ENCODE data around the gene CRY2.

The CRY2 gene

DNA sequence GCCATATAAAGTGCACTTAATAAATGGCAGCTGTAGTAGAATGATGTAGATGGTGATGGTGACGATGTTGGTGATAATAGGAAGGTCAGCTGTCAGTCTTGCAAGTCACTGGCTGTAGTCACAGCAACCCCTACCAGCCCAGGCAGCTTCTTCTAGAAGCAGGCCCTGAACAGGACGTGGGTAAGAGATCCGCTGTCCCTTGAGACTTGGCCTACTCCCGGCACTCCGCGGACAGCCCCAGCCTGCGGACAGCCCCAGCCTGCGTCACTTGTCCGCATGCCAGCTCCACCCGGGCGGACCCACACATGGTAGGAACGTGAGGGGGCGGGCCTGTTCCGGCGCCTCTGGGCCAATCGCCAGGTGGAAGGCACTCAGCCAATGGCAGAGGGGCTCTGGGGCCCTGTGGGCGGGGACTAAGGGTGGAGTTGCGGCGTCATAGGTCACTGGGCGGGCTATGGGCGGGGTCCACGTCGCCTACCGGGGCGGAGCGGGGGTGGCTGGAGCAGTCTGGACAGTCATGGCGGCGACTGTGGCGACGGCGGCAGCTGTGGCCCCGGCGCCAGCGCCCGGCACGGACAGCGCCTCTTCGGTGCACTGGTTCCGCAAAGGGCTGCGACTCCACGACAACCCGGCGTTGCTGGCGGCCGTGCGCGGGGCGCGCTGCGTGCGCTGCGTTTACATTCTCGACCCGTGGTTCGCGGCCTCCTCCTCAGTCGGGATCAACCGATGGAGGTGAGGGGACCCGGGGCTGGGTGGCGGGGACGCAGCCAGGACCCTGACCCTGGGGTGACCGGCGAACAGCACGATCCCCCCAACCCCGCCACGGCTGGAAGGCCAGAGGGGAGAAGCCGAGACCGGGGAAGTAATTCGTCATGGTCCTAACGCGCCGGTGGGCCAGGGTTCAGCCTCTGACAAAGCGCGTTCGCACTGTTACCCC lies at the start of gene CRY2:
Gene CRY2 (plus strand): TSS at position 502 of the 937 bp plus-strand sequence. CDS start 16 bp downstream, at position 518.
- Histone ChIP-seq H4K20me1 (ENCODE audit: control insufficient read depth, insufficient read depth, low read depth, low read length) (peaks cover 20% of the 10 kb centered on the region), H3F3A (ENCODE audit: control insufficient read depth, insufficient read depth) (no peaks in the 10 kb centered on the region), H3K4me3 (ENCODE audit: low read length) (peak within 1 kb of the TSS; percentile 87), H3K27me3 (ENCODE audit: control insufficient read depth, low read length) (peaks cover 4% of the 10 kb centered on the region; the same call in 1 of the 2 replicates), H3K79me2 (ENCODE audit: control insufficient read depth, low read length) (peaks cover 46% of the 10 kb centered on the region), H3K9me3 (ENCODE audit: control insufficient read depth, insufficient read depth, low read length) (no peaks in the 10 kb centered on the region), H3K9me2 (replicated peaks; ENCODE audit: control insufficient read depth, low read length) (no peaks in the 10 kb centered on the region), H3K4me1 (ENCODE audit: control insufficient read depth, low read length) (peaks cover 37% of the 10 kb centered on the region), H3K4me2 (ENCODE audit: low read length) (peak within 1 kb of the TSS; percentile 85), H3K27ac (ENCODE audit: low read depth, low read length) (no peak within 1 kb of the TSS), H3K36me3 (ENCODE audit: control insufficient read depth, low read length) (no peaks in the 10 kb centered on the region; the same call in 1 of the 2 replicates)
- TF ChIP-seq, protein P1, sequence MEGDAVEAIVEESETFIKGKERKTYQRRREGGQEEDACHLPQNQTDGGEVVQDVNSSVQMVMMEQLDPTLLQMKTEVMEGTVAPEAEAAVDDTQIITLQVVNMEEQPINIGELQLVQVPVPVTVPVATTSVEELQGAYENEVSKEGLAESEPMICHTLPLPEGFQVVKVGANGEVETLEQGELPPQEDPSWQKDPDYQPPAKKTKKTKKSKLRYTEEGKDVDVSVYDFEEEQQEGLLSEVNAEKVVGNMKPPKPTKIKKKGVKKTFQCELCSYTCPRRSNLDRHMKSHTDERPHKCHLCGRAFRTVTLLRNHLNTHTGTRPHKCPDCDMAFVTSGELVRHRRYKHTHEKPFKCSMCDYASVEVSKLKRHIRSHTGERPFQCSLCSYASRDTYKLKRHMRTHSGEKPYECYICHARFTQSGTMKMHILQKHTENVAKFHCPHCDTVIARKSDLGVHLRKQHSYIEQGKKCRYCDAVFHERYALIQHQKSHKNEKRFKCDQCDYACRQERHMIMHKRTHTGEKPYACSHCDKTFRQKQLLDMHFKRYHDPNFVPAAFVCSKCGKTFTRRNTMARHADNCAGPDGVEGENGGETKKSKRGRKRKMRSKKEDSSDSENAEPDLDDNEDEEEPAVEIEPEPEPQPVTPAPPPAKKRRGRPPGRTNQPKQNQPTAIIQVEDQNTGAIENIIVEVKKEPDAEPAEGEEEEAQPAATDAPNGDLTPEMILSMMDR (IDR thresholded peaks at IDR 0.05; ENCODE audit: low read depth, low read length, poor library complexity, severe bottlenecking) = no peak
- no peak for TF ChIP-seq EZH2phosphoT487 (IDR thresholded peaks at IDR 0.05; ENCODE audit: borderline replicate concordance, low read length)

DNA sequence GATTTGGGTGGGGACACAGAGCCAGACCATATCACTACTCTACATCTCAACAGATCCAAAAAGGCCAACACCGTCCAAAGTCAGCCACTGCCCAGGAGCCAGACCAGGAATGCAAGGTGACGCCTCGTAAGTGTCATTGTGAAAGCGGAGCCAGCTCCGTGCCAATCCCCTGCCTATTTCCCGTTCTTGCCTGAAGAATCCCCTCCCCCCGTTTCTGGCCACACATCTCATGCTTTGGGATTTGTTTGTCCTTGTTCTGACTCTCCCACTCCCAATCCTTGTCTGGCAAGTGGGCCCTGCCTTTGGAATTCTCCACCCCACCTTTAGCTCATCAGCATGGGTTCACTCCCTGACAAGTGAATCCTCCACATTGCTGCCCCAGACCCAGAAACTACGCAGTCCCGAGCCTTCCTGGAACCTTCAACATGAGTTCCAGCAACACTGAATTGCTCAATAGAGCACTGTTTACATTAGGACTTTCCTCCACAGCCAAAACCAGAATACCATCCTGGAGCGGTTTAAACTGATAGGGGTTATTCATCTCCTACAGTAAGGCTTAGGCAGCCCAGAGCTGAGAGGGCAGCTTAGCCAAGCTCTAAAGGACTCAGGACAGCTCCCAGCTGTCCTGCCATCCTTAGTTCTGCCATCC lies 48.4 kb upstream of the CRY2 start:
- H3K27me3 ChIP-seq (ENCODE audit: control insufficient read depth, low read length) = no peaks in the 10 kb centered on the region
- no peaks in the 10 kb centered on the region for H3K9me3 ChIP-seq (ENCODE audit: control insufficient read depth, insufficient read depth, low read length)
- H3K4me2 ChIP-seq (ENCODE audit: low read length) = no peak overlapping the region
- H3K27ac ChIP-seq (ENCODE audit: low read depth, low read length) = no peak overlapping the region
- no peaks in the 10 kb centered on the region for H3K36me3 ChIP-seq (ENCODE audit: control insufficient read depth, low read length)
- H3K4me1 ChIP-seq (ENCODE audit: control insufficient read depth, low read length) = peaks cover 2% of the 10 kb centered on the region
- H3K4me3 ChIP-seq (ENCODE audit: low read length) = no peak overlapping the region
- H3K9me2 ChIP-seq (replicated peaks; ENCODE audit: control insufficient read depth, low read length) = no peaks in the 10 kb centered on the region
- no peaks in the 10 kb centered on the region for H3F3A ChIP-seq (ENCODE audit: control insufficient read depth, insufficient read depth)
- no peak for TF ChIP-seq EZH2phosphoT487 (IDR thresholded peaks at IDR 0.05; ENCODE audit: borderline replicate concordance, low read length)
- TF ChIP-seq, protein P1 (IDR thresholded peaks at IDR 0.05; ENCODE audit: low read depth, low read length, poor library complexity, severe bottlenecking) = no peak
- no peaks in the 10 kb centered on the region for H3K79me2 ChIP-seq (ENCODE audit: control insufficient read depth, low read length)
- no peaks in the 10 kb centered on the region for H4K20me1 ChIP-seq (ENCODE audit: control insufficient read depth, insufficient read depth, low read depth, low read length)

DNA sequence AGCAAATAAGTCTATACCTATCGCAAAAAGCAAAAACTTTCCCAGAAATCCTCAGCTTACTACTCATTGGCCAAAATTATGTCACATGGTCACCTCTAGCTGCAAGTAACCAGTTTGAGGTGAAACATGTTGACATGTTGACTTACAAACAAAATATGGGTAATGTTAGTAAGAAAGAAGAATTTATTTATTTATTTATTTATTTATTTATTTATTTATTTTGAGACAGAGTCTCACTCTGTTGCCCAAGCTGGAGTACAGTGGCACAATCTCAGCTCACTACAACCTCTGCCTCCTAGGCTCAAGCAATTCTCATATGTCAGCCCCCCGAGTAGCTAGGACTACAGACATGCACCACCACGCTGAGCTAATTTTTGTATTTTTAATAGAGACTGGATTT lies 47.7 kb upstream of the CRY2 start:
- H3K4me1 ChIP-seq (ENCODE audit: control insufficient read depth, low read length) = peaks cover 8% of the 10 kb centered on the region
- no peaks in the 10 kb centered on the region for H3K79me2 ChIP-seq (ENCODE audit: control insufficient read depth, low read length)
- H3F3A ChIP-seq (ENCODE audit: control insufficient read depth, insufficient read depth) = no peaks in the 10 kb centered on the region
- no peaks in the 10 kb centered on the region for H3K36me3 ChIP-seq (ENCODE audit: control insufficient read depth, low read length)
- no peak overlapping the region for H3K27ac ChIP-seq (ENCODE audit: low read depth, low read length)
- H3K27me3 ChIP-seq (ENCODE audit: control insufficient read depth, low read length) = peaks cover 2% of the 10 kb centered on the region; the same call in 1 of the 2 replicates
- H3K9me3 ChIP-seq (ENCODE audit: control insufficient read depth, insufficient read depth, low read length) = no peaks in the 10 kb centered on the region
- TF ChIP-seq, protein P1 (IDR thresholded peaks at IDR 0.05; ENCODE audit: low read depth, low read length, poor library complexity, severe bottlenecking) = no peak
- no peak for TF ChIP-seq EZH2phosphoT487 (IDR thresholded peaks at IDR 0.05; ENCODE audit: borderline replicate concordance, low read length)
- no peaks in the 10 kb centered on the region for H3K9me2 ChIP-seq (replicated peaks; ENCODE audit: control insufficient read depth, low read length)
- no peak overlapping the region for H3K4me3 ChIP-seq (ENCODE audit: low read length)
- H4K20me1 ChIP-seq (ENCODE audit: control insufficient read depth, insufficient read depth, low read depth, low read length) = no peaks in the 10 kb centered on the region
- H3K4me2 ChIP-seq (ENCODE audit: low read length) = no peak overlapping the region
